Natural killer cell (primary cell): ENCODE data around the gene RTTN. TPM values are rescaled to one million over a fixed set of nuclear protein-coding genes. Genes with fewer than 3 reads are reported as not detected.

ENCODE experiments used
- ATAC-seq, 3 donors: fragments of 150-1000 bp in 2 of 3; fragments of 200-7000 bp in 1 of 3; cut with Tn5 transposase; 1 replicate in 1 of 3; 2 replicates in 2 of 3; pipeline ENCODE4 v1.10.0; 2021; ENCODE audit warnings: mild to moderate bottlenecking in 2 of 3, moderate library complexity in 2 of 3
- DNase-seq, 2 donors: peaks; one replicate each; pipeline versions ENCODE4 v3.0.0 to v3.0.0-alpha.2; 2013 to 2021; ENCODE audit warnings: mixed read lengths in 1 of 2
- H3K27ac ChIP-seq: one replicate; pipeline ENCODE4 v1.5.1; 2013; ENCODE audit warnings: mild to moderate bottlenecking, low read length
- H3K27me3 ChIP-seq: one replicate; pipeline ENCODE4 v1.6.1; 2013; ENCODE audit warnings: low read length; ENCODE audit not compliant: control insufficient read depth, insufficient read depth
- H3K36me3 ChIP-seq: one replicate; pipeline ENCODE4 v1.6.1; 2013; ENCODE audit warnings: low read length; ENCODE audit not compliant: control insufficient read depth, insufficient read depth
- H3K4me1 ChIP-seq: one replicate; pipeline ENCODE4 v1.6.1; 2013; ENCODE audit warnings: low read length; ENCODE audit not compliant: control insufficient read depth, insufficient read depth
- H3K4me3 ChIP-seq: one replicate; pipeline ENCODE4 v1.5.1; 2013; ENCODE audit warnings: low read length
- H3K9me3 ChIP-seq: one replicate; pipeline ENCODE4 v1.6.1; 2013; ENCODE audit warnings: low read length; ENCODE audit not compliant: control insufficient read depth, insufficient read depth
- H3K27ac Mint-ChIP-seq, 2 donors: one replicate each; pipeline ENCODE4 v1.8.0; 2022; ENCODE audit warnings: mild to moderate bottlenecking in 2 of 2, mixed read lengths in 2 of 2, moderate library complexity in 1 of 2
- H3K27me3 Mint-ChIP-seq, 2 donors: one replicate each; pipeline ENCODE4 v1.8.0; 2022; ENCODE audit warnings: low read depth in 2 of 2, mixed read lengths in 2 of 2
- H3K36me3 Mint-ChIP-seq: one replicate; pipeline ENCODE4 v1.8.0; 2022; ENCODE audit warnings: mixed read lengths
- H3K4me1 Mint-ChIP-seq, 2 donors: one replicate each; pipeline ENCODE4 v1.8.0; 2022; ENCODE audit warnings: mixed read lengths in 2 of 2
- H3K4me3 Mint-ChIP-seq: one replicate; pipeline ENCODE4 v1.8.0; 2022; ENCODE audit warnings: mild to moderate bottlenecking, moderate library complexity, mixed read lengths
- H3K9me3 Mint-ChIP-seq, 2 donors: one replicate each; pipeline ENCODE4 v1.8.0; 2022; ENCODE audit warnings: mixed read lengths in 2 of 2
- WGBS: methylation state at CpG from one replicate; pipeline ENCODE4 v1.1.7; 2013; ENCODE audit warnings: missing lambda C conversion rate; ENCODE audit not compliant: insufficient coverage; 5-methylcytosine and 5-hydroxymethylcytosine counted together
- intact Hi-C: fragments of 100-400 bp; cut with micrococcal nuclease; formaldehyde crosslinking; loops from one replicate; pipeline ENCODE4 v1.14.2; 2022
- total RNA-seq, 4 donors: library from RNA; stranded (reverse); fragments of 120-200 nt in 1 of 4; gene quantifications; one replicate each; pipeline versions ENCODE4 v1.2.3 to v1.2.4, GENCODE V29; 2013 to 2022
- TF ChIP-seq, protein P1 (sequence below): fragments of 200-600 bp; IDR thresholded peaks from one replicate; pipeline ENCODE4 v1.8.0; 2022; ENCODE audit warnings: antibody characterized with exemption

Gene RTTN
- total RNA-seq, 3 donors from 2014 or later (not counting 1 experiment from before 2014, with no cell fraction given) = 33.0 to 41.0 (median 35.5) TPM

DNA sequence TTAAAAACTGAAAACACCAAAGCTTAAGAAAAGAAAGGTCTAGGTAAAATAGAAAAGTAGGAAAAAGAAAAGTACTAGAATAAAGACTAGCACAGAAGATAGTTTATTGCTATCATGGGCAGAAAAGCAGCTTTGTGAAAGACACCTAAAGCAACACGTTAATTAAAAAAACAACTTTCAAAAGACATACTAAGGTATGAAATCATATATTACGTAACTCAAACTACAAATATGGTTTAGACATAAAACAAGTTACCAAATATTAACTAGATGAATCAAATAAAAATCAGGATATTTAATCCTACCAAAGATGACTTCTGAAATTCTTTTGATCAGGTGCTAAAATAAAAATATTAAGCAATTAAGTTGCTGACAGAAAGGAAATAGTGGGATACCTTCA, 30.3 kb downstream of the RTTN start:
- peak overlapping the region; percentile 45 for H3K4me3 Mint-ChIP-seq
- Histone ChIP-seq H3K9me3 (no peaks in the 10 kb centered on the region), H3K4me1 (no peaks in the 10 kb centered on the region), H3K4me3 (no peak overlapping the region), H3K27ac (no peak overlapping the region), H3K36me3 (peaks cover 18% of the 10 kb centered on the region), H3K27me3 (no peaks in the 10 kb centered on the region)
- H3K36me3 Mint-ChIP-seq = no peaks in the 10 kb centered on the region
- no CpG with 5 or more reads among the region's 2 CpGs for WGBS
- ATAC-seq (no peak), DNase-seq (no peak)
- H3K27ac Mint-ChIP-seq = peak overlapping the region; percentile 3 to 28
- no peaks in the 10 kb centered on the region for H3K9me3 Mint-ChIP-seq
- H3K4me1 Mint-ChIP-seq = no peaks in the 10 kb centered on the region
- TF ChIP-seq, protein P1, sequence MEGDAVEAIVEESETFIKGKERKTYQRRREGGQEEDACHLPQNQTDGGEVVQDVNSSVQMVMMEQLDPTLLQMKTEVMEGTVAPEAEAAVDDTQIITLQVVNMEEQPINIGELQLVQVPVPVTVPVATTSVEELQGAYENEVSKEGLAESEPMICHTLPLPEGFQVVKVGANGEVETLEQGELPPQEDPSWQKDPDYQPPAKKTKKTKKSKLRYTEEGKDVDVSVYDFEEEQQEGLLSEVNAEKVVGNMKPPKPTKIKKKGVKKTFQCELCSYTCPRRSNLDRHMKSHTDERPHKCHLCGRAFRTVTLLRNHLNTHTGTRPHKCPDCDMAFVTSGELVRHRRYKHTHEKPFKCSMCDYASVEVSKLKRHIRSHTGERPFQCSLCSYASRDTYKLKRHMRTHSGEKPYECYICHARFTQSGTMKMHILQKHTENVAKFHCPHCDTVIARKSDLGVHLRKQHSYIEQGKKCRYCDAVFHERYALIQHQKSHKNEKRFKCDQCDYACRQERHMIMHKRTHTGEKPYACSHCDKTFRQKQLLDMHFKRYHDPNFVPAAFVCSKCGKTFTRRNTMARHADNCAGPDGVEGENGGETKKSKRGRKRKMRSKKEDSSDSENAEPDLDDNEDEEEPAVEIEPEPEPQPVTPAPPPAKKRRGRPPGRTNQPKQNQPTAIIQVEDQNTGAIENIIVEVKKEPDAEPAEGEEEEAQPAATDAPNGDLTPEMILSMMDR = no peak
- intact Hi-C loops = no loop called here
- H3K27me3 Mint-ChIP-seq = no peaks in the 10 kb centered on the region

- Histone ChIP-seq H3K4me1 (no peaks in the 10 kb centered on the region), H3K27ac (no peak overlapping the region), H3K36me3 (peaks cover 17% of the 10 kb centered on the region), H3K27me3 (no peaks in the 10 kb centered on the region), H3K9me3 (no peaks in the 10 kb centered on the region), H3K4me3 (no peak overlapping the region)
- Mint-ChIP-seq H3K36me3 (no peaks in the 10 kb centered on the region), H3K9me3 (no peaks in the 10 kb centered on the region), H3K4me1 (no peaks in the 10 kb centered on the region), H3K27ac (no peak overlapping the region), H3K27me3 (no peaks in the 10 kb centered on the region), H3K4me3 (no peak overlapping the region)
- intact Hi-C loops = no loop called here
- no peak for ATAC-seq
- TF ChIP-seq, protein P1 = no peak
- DNase-seq = no peak
Measured at GRCh38 chr18:70172225-70172624, 33.3 kb downstream of the RTTN start.

DNA sequence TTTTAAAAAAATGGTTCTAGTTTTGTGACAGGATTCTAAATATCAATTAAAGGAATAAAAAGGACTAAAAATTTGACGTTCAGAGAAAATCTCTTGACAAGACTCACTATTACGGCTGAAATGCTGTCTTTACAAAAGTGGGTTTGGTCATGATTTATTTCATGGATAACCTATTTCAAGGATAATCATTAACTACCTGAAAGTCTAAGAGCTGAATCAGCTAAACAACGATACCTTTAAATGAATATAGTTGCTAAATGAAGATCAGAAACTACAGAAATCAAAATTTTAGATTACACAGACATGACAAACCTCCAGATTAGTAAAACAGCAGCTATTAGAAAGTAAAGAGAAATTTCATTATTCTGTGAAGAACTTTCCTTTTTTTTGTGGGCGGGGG, 35.7 kb downstream of the RTTN start:
- H3K4me1 ChIP-seq = no peaks in the 10 kb centered on the region
- 90% methylated on average over 2 of the region's 4 CpGs for WGBS
- no peak overlapping the region for H3K4me3 ChIP-seq
- ATAC-seq = no peak
- H3K4me3 Mint-ChIP-seq = no peak overlapping the region
- H3K4me1 Mint-ChIP-seq = peaks cover 0 to 6% of the 10 kb centered on the region in 2 donors
- no peaks in the 10 kb centered on the region for H3K36me3 Mint-ChIP-seq
- no peaks in the 10 kb centered on the region for H3K27me3 Mint-ChIP-seq
- no peak overlapping the region for H3K27ac ChIP-seq
- no peak overlapping the region for H3K27ac Mint-ChIP-seq
- peaks cover 2% of the 10 kb centered on the region for H3K36me3 ChIP-seq
- TF ChIP-seq, protein P1 = no peak
- DNase-seq = no peak
- no peaks in the 10 kb centered on the region for H3K9me3 ChIP-seq
- H3K9me3 Mint-ChIP-seq = no peaks in the 10 kb centered on the region
- intact Hi-C loops = no loop called here
- no peaks in the 10 kb centered on the region for H3K27me3 ChIP-seq

- H3K27me3 ChIP-seq = no peaks in the 10 kb centered on the region
- 74% methylated on average over 3 of the region's 3 CpGs for WGBS
- no peaks in the 10 kb centered on the region for H3K27me3 Mint-ChIP-seq
- H3K4me3 Mint-ChIP-seq = peak overlapping the region; percentile 35
- peaks cover 11% of the 10 kb centered on the region for H3K36me3 ChIP-seq
- intact Hi-C loops = no loop called here
- no peak overlapping the region for H3K4me3 ChIP-seq
- no peaks in the 10 kb centered on the region for H3K9me3 ChIP-seq
- H3K36me3 Mint-ChIP-seq = peaks cover 8% of the 10 kb centered on the region
- TF ChIP-seq, protein P1 = no peak
- no peaks in the 10 kb centered on the region for H3K9me3 Mint-ChIP-seq
- ATAC-seq (peak in 1 of 3 donors; percentile 7), DNase-seq (no peak)
- peaks cover 0 to 6% of the 10 kb centered on the region in 2 donors for H3K4me1 Mint-ChIP-seq
- H3K27ac ChIP-seq = no peak overlapping the region
- peak overlapping the region in 1 of 2 donors; percentile 51 for H3K27ac Mint-ChIP-seq
- H3K4me1 ChIP-seq = no peaks in the 10 kb centered on the region
Measured at GRCh38 chr18:70166668-70167067, 38.8 kb downstream of the RTTN start.
